ENCODE measurements around the gene TNFRSF19. TPM values are rescaled to one million over a fixed set of nuclear protein-coding genes. Genes with fewer than 3 reads are reported as not detected.
A peak's percentile ranks its signal among the peaks of the same experiment; 100 is the strongest.

Gene TNFRSF19
- total and polyA plus RNA-seq, 2 of the 8 experiments (the other 6 are each of a cell fraction or from before 2014, with no cell fraction given): 0.50 to 0.95 TPM

DNA sequence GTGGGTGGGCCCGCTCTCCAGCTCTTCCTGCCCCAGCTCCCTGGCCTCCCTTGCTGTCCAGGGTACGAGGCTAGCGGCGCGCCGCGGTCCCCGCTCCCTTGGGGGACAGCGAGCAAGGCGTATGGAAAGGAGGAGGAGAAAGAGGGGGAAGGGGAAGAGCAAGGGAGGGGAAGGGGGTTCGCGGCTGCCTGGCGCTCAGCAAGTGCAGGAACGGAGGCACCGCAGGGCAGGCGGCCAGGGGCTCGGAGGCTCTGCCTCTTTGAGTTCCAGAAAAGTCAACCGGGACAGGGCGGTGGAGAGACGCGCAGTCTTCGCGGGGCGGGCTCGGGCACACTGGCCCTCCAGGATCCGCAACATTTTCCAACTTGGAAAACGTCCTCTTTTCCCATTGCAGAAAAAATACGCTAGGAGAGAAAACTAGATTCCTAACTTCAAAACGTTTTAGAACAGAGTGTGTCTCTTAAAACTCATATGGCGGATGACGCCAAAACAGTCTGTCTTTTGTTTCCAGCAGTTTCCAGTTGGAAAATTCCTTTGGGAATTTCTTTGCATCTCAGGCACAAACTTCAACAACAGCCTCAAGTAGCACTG lies 23.1 kb upstream of the TNFRSF19 start:
- FAIRE-seq (no peak), DNase-seq (ENCODE audit: low read depth in 1 of 2, low spot score in 2 of 2) (peak; percentile 19 to 63)
- no peak overlapping the region for H2BK120ac ChIP-seq (replicated peaks; ENCODE audit: low read depth, low read length)
- no peak overlapping the region for H3K14ac ChIP-seq (ENCODE audit: insufficient read length)
- H3K4me2 ChIP-seq (ENCODE audit: insufficient read depth in 1 of 2, low read depth in 2 of 2, low read length in 2 of 2): peak overlapping the region; percentile 86 to 91
- peak overlapping the region; percentile 22; the same call in 1 of the 2 replicates for H2BK5ac ChIP-seq (ENCODE audit: low read depth, low read length)
- peak overlapping the region in 3 of 4 experiments; percentile 35 to 66 (median 42); a peak in 4 of 7 replicates for H3K9ac ChIP-seq (replicated peaks in 1 of 4; ENCODE audit: extremely low read depth in 1 of 4, low read depth in 3 of 4, low read length in 3 of 4)
- no peak overlapping the region for H3K27ac ChIP-seq (ENCODE audit: low read depth, low read length)
- peak overlapping the region; percentile 45 for H2AFZ ChIP-seq (ENCODE audit: low read length)
- H3K79me1 ChIP-seq (ENCODE audit: low read depth, low read length): no peaks in the 10 kb centered on the region
- no peak overlapping the region for H3K4ac ChIP-seq (replicated peaks; ENCODE audit: insufficient read length, low read depth, low read length)
- H4K8ac ChIP-seq (ENCODE audit: extremely low read depth, insufficient read depth, low read length): peak overlapping the region; percentile 81
- ChIA-PET CTCF (ENCODE audit: partially characterized antibody) (interaction anchor here (0.7 to 2.2 kb wide), 4 partner anchors 24 to 385 kb away, joined by 3 to 5 read pairs (median 4); partner anchors contain the start of gene TNFRSF19), POLR2A (ENCODE audit: partially characterized antibody) (no interaction called here)
- no peaks in the 10 kb centered on the region; a peak in 1 of 7 replicates for H3K27me3 ChIP-seq (replicated peaks in 1 of 4; ENCODE audit: control insufficient read depth in 3 of 4, extremely low read depth in 1 of 4, insufficient read depth in 3 of 4, low read length in 3 of 4)
- H3K23ac ChIP-seq (ENCODE audit: insufficient read length): no peak overlapping the region
- H4K91ac ChIP-seq (replicated peaks; ENCODE audit: insufficient read length, low read length): peak overlapping the region; percentile 49
- no peaks in the 10 kb centered on the region for H4K20me1 ChIP-seq (replicated peaks in 1 of 2; ENCODE audit: control insufficient read depth in 1 of 2, insufficient read depth in 2 of 2, low read length in 2 of 2)
- no peak overlapping the region for H2AK5ac ChIP-seq (ENCODE audit: low read depth, low read length)
- 8% methylated on average over 27 of the region's 31 CpGs; no CpG with 5 or more reads in 1 of the 2 experiments for WGBS, 2 experiments (ENCODE audit: extremely low coverage in 1 of 2, insufficient coverage in 1 of 2, insufficient read length in 1 of 2, insufficient replicate concordance in 2 of 2, low coverage in 1 of 2, low lambda C conversion rate in 2 of 2, missing lambda C conversion rate in 1 of 2)
- peaks cover 0 to 2% (median 2%) of the 10 kb centered on the region in 4 experiments; a peak in 2 of 7 replicates for H3K4me1 ChIP-seq (replicated peaks in 1 of 4; ENCODE audit: control insufficient read depth in 3 of 4, insufficient read depth in 4 of 4, low read length in 3 of 4)
- H2BK20ac ChIP-seq (ENCODE audit: low read length): no peak overlapping the region
- peak overlapping the region; percentile 51; the same call in 1 of the 2 replicates for H3K18ac ChIP-seq (ENCODE audit: extremely low read depth, low read length)
- no peaks in the 10 kb centered on the region for H3K9me3 ChIP-seq (ENCODE audit: insufficient read depth in 2 of 2, low read depth in 1 of 2, low read length in 1 of 2)
- no peak overlapping the region for H2BK15ac ChIP-seq (ENCODE audit: low read length)
- H2BK12ac ChIP-seq (ENCODE audit: low read depth, low read length): no peak overlapping the region
- H3K79me2 ChIP-seq (ENCODE audit: control insufficient read depth in 1 of 2, insufficient read depth in 2 of 2, low read length in 2 of 2): no peaks in the 10 kb centered on the region
- H3K4me3 ChIP-seq (ENCODE audit: extremely low read depth in 1 of 4, insufficient read depth in 2 of 4, low read depth in 3 of 4, low read length in 4 of 4): peak overlapping the region; percentile 57 to 69 (median 62)
- no peak overlapping the region for H4K5ac ChIP-seq (ENCODE audit: insufficient read length, low read depth, low read length)
- H3K23me2 ChIP-seq (ENCODE audit: low read depth, low read length): peaks cover 5% of the 10 kb centered on the region; the same call in 1 of the 2 replicates
- no peaks in the 10 kb centered on the region for H3K36me3 ChIP-seq (ENCODE audit: control insufficient read depth in 2 of 4, insufficient read depth in 4 of 4, low read length in 3 of 4)
- no peak overlapping the region for H3K56ac ChIP-seq (replicated peaks; ENCODE audit: insufficient read length, low read depth, low read length)
- no peak for TF ChIP-seq BRCA1 (IDR thresholded peaks at IDR 0.05; ENCODE audit: low read depth, low read length)
- peak; percentile 58; the same call in 1 of the 2 replicates for TF ChIP-seq KDM1A (IDR thresholded peaks at IDR 0.05; ENCODE audit: borderline replicate concordance, low read length)
- TF ChIP-seq, protein P1, sequence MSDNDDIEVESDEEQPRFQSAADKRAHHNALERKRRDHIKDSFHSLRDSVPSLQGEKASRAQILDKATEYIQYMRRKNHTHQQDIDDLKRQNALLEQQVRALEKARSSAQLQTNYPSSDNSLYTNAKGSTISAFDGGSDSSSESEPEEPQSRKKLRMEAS (IDR thresholded peaks at IDR 0.05): peak; percentile 55
- peak in 1 of 2 experiments; percentile 14; a peak in 1 of 4 replicates for TF ChIP-seq RAD21 (IDR thresholded peaks at IDR 0.05 in 1 of 2, conservative IDR thresholded peaks at IDR 0.05 in 1 of 2; ENCODE audit: low read depth in 2 of 2, low read length in 2 of 2)
- no peak for TF ChIP-seq MAFK (IDR thresholded peaks at IDR 0.05; ENCODE audit: low read depth, low read length)
- no peak for TF ChIP-seq CHD2 (IDR thresholded peaks at IDR 0.05; ENCODE audit: low read length)
- peak; percentile 70 for TF ChIP-seq KDM4A (IDR thresholded peaks at IDR 0.05; ENCODE audit: low read depth, low read length, severe bottlenecking)
- TF ChIP-seq NRF1 (IDR thresholded peaks at IDR 0.05; ENCODE audit: low read depth, low read length): no peak
- TF ChIP-seq RBBP5 (IDR thresholded peaks at IDR 0.05; ENCODE audit: borderline replicate concordance, low read depth, low read length): peak; percentile 94
- no peak for TF ChIP-seq FOSL1 (IDR thresholded peaks at IDR 0.05; ENCODE audit: insufficient read depth, low read depth, low read length)
- no peak for TF ChIP-seq RNF2 (IDR thresholded peaks at IDR 0.05; ENCODE audit: borderline replicate concordance, low read depth, low read length, missing control alignments, poor library complexity, severe bottlenecking)
